Measurements from ENCODE around the gene HMX1. TPM values are rescaled to one million over a fixed set of nuclear protein-coding genes. Genes with fewer than 3 reads are reported as not detected.

Gene HMX1
- total RNA-seq, 2 donors from 2014 or later = not detected

DNA sequence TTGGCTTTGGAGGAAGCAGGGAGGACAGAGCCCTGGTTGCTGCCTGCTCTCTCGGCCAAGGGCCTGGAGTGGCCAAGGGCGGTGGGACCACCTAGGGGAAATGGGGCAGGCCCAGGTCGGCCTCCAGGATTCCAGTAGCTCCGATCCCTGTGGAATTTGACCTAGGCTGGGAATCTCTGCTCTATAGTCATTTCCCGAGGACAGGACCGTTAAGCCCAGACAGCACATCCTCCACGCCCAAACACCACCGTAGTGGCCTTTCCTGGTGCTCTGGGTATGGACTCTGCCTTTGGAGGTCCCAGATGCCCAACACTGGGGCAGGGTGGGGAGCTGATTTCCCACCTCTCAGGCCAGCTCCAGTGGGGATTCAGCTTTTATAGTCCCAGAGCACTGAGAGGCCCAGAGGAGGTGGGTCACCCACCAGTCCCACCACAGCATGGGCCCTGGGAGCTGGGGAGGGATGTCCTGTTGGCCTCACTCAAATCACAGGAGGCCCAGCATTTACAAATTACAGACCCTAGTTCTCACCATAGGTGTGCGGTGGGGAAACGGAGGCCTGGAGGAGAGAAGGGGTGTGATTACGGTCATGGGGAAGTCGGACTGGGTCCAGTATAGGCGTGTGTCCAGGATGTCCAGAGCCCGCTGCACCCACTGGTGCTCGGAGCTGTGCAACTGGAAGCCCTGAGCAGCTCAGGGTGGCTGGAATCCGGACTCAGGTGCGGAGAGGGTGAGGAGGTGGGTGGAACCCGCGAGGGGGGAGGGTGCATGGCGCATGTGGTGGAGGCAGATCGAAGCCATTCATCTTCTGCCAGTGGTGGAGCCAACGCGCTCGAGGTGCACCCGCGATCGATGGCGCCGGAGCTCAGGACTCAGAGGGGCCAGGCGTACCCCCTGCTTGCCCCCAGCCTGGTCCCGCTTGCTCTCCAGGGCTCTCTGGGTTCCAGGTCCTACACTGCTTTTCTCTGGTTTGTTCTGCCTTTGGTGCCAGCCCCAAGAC, 7.7 kb downstream of the HMX1 start:
- TF ChIP-seq, protein P1, sequence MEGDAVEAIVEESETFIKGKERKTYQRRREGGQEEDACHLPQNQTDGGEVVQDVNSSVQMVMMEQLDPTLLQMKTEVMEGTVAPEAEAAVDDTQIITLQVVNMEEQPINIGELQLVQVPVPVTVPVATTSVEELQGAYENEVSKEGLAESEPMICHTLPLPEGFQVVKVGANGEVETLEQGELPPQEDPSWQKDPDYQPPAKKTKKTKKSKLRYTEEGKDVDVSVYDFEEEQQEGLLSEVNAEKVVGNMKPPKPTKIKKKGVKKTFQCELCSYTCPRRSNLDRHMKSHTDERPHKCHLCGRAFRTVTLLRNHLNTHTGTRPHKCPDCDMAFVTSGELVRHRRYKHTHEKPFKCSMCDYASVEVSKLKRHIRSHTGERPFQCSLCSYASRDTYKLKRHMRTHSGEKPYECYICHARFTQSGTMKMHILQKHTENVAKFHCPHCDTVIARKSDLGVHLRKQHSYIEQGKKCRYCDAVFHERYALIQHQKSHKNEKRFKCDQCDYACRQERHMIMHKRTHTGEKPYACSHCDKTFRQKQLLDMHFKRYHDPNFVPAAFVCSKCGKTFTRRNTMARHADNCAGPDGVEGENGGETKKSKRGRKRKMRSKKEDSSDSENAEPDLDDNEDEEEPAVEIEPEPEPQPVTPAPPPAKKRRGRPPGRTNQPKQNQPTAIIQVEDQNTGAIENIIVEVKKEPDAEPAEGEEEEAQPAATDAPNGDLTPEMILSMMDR (IDR thresholded peaks at IDR 0.05) = no peak
- Histone ChIP-seq H3K27me3 (peaks cover 17 to 33% of the 10 kb centered on the region in 2 donors), H3K9me3 (no peaks in the 10 kb centered on the region), H3K36me3 (no peaks in the 10 kb centered on the region), H3K4me3 (no peak overlapping the region), H3K27ac (no peak overlapping the region), H3K4me1 (peaks cover 0 to 16% of the 10 kb centered on the region in 2 donors)
- no peak for DNase-seq (ENCODE audit: low spot score)

GRCh38 chr4:8862800-8863685, 8.6 kb downstream of the HMX1 start:
- H3K4me1 ChIP-seq = peaks cover 0 to 23% of the 10 kb centered on the region in 2 donors
- TF ChIP-seq, protein P1 (IDR thresholded peaks at IDR 0.05) = no peak
- no peak for DNase-seq (ENCODE audit: low spot score)

DNA sequence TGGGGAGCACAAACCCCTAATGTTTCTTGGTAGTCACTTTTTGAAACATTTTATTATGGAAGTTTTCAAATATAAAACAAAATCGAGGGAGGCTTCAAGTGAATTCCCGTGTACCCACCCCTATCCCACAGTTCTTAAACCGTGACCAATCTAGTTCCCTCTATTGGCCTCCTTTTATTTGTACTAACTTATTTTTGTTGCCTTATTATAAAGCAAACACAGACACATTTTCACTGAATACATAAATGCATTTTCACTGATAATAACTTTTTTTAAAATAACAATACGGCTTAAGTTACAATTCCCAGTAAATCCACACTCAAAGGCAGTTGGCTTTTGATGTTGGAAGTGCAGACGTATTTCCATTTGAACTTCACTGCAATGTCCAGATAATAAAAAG, 9.3 kb downstream of the HMX1 start:
- peaks cover 0 to 30% of the 10 kb centered on the region in 2 donors for H3K4me1 ChIP-seq
- H3K9me3 ChIP-seq = no peaks in the 10 kb centered on the region
- no peak overlapping the region for H3K27ac ChIP-seq
- TF ChIP-seq, protein P1 (IDR thresholded peaks at IDR 0.05) = no peak
- no peak overlapping the region for H3K4me3 ChIP-seq
- DNase-seq (ENCODE audit: low spot score) = no peak
- no peaks in the 10 kb centered on the region for H3K36me3 ChIP-seq
- H3K27me3 ChIP-seq = peaks cover 19 to 50% of the 10 kb centered on the region in 2 donors

More at GRCh38 chr4:8862800-8863685, 8.6 kb downstream of the HMX1 start:
- Histone ChIP-seq H3K27ac (no peak overlapping the region), H3K9me3 (no peaks in the 10 kb centered on the region), H3K36me3 (no peaks in the 10 kb centered on the region), H3K4me3 (no peak overlapping the region), H3K27me3 (peaks cover 19 to 43% of the 10 kb centered on the region in 2 donors)

DNA sequence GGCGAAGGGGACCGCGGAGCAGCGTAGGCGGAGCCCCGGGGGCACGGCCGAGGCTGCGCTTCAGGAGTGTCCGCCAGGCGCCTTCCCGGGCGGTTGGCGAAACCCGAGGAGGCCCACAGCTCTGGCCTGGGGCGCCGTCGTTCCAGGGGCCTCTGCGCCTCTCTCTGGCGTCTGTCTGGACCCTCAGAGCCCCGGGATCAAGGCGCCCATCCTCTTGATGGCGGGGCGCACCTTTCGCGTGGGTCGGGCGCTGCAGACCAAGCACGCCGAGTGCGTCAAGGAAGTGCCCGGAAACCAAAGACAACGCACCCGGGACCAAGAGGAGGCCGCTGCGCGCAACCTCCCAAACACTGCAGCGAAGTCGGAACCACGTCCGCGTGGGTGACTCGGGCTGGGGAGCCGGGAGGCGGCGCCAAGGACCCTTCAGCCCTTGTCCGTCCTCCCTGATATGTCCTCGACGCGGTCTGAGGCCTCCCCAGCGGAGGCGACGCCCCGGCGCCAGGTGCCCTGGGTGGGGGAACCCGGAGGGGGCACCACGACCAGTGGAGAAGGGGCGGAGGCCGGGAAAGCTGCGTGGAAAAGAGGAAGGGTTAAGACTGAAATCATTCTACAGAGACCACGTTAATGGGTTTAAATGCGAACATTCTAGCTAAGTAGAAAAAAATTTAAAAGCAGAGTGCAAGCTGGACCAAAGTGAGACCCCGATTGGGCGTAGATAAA, 9.9 kb downstream of the HMX1 start:
- DNase-seq (ENCODE audit: low spot score) = no peak
- Histone ChIP-seq H3K36me3 (no peaks in the 10 kb centered on the region), H3K4me1 (peaks cover 0 to 36% of the 10 kb centered on the region in 2 donors), H3K9me3 (no peaks in the 10 kb centered on the region), H3K27me3 (peaks cover 19 to 56% of the 10 kb centered on the region in 2 donors), H3K27ac (no peak overlapping the region), H3K4me3 (no peak overlapping the region)
- TF ChIP-seq, protein P1 (IDR thresholded peaks at IDR 0.05) = no peak

DNA sequence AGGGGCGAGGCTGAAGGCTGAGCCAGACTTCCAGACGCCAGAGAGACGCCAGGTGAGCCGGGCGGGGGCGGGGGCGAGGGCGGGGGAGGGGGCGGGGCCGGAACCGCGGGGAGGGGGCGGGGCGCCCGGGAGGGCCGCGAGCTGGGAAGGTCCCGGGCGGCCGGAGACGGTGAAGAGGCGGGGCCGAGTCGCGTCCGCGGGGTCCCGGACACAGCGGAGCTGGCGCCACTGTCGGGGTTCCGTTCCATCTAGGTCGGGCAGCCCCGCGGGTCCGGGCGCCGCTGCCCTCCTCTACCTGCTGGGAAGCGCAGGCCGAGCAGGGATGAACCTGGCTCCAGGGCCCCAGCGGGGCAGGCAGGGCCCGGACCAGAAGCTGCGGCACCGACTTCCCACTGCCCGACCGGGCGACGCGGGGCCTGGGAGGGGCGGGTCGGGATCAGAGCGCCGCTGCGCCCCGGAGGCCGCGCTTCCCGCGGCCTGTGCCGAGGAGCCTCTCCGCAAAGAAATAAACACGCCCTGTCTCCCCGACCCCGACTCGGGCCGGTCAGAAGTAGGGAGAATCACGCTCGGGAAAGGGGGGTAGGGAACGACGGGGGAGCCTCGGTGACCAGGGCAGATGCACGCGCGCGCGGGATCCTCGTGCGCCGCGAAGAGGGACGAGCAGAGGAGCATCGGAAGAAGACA, 10.6 kb downstream of the HMX1 start:
- Histone ChIP-seq H3K4me3 (no peak overlapping the region), H3K27ac (no peak overlapping the region), H3K9me3 (no peaks in the 10 kb centered on the region), H3K4me1 (peaks cover 0 to 38% of the 10 kb centered on the region in 2 donors), H3K36me3 (no peaks in the 10 kb centered on the region), H3K27me3 (peaks cover 19 to 56% of the 10 kb centered on the region in 2 donors)
- no peak for DNase-seq (ENCODE audit: low spot score)
- TF ChIP-seq, protein P1 (IDR thresholded peaks at IDR 0.05) = no peak

Data from right atrium auricular region (tissue), 2 donors.